K562 (cell line): ENCODE results near the gene RFPL3. TPM values are rescaled to one million over a fixed set of nuclear protein-coding genes. Genes with fewer than 3 reads are reported as not detected.

Experiments used
- ATAC-seq: fragments of 200-7000 bp; cut with Tn5 transposase; 3 replicates; pipeline ENCODE4 v1.9.1; 2020; ENCODE audit warnings: moderate library complexity
- BruUV-seq: library from RNA; stranded (reverse); fragments of 400-500 nt; replicated peaks from 2 replicates; lab custom pipeline; 2021; lab: Mats Ljungman, UMichigan
- CTCF ChIA-PET: fragments of 300-600 bp; formaldehyde crosslinking; extraction: SDS; loops from one replicate; lab custom pipeline; 2021; ENCODE audit warnings: low intra/inter-chr PET ratio; lab: Yijun Ruan, JAX
- POLR2A ChIA-PET: fragments of 300-600, 350-650 bp; sonication (Branson Sonifier 250); formaldehyde crosslinking; extraction: SDS; loops from one replicate; lab custom pipeline; 2021; ENCODE audit warnings: antibody characterized with exemption, inconsistent platforms; lab: Yijun Ruan, JAX
- DNase-seq, 4 experiments: peaks; one replicate each; pipeline versions ENCODE4 v3.0.0 to v3.0.0-alpha.2; 2011 to 2018; ENCODE audit warnings: low spot score in 3 of 4, mixed read lengths in 3 of 4; ENCODE audit errors: extremely low read depth in 1 of 4
- FAIRE-seq: peaks from 2 replicates; lab custom pipeline; 2011; peaks lifted over from hg19 to GRCh38; lab: Jason Lieb, UNC
- H2AFZ ChIP-seq: 2 replicates; pipeline ENCODE4 v1.6.0; 2011; ENCODE audit warnings: low read depth, low read length, control low read depth, inconsistent platforms
- H3K27ac ChIP-seq: fragments of 200-600 bp; 3 replicates; pipeline ENCODE4 v1.8.0; 2011; ENCODE audit warnings: low read depth, mild to moderate bottlenecking, control low read depth, inconsistent platforms, low read length, moderate library complexity, mixed read lengths; ENCODE audit errors: extremely low read depth
- H3K27me3 ChIP-seq, 2 experiments: fragments of 300-600 bp in 1 of 2; 2 replicates in 1 of 2; 3 replicates in 1 of 2; pipeline versions ENCODE4 v1.6.0 to v1.8.0; 2011; ENCODE audit warnings: inconsistent platforms in 2 of 2, low read length in 2 of 2, mild to moderate bottlenecking in 1 of 2, mixed read lengths in 1 of 2, moderate library complexity in 1 of 2; ENCODE audit not compliant: control insufficient read depth in 2 of 2, insufficient read depth in 2 of 2
- H3K36me3 ChIP-seq: fragments of 300-600 bp; 3 replicates; pipeline ENCODE4 v1.8.0; 2011; ENCODE audit warnings: mild to moderate bottlenecking, low read length, inconsistent platforms; ENCODE audit not compliant: control insufficient read depth, insufficient read depth
- H3K4me1 ChIP-seq, 2 experiments: fragments of 200-600 bp in 1 of 2; replicated peaks in 1 of 2; 2 replicates in 1 of 2; 3 replicates in 1 of 2; pipeline versions ENCODE4 v1.5.1 to v1.8.0; 2011; ENCODE audit warnings: inconsistent platforms in 2 of 2, low read length in 2 of 2, mild to moderate bottlenecking in 1 of 2, mixed read lengths in 1 of 2, moderate library complexity in 1 of 2; ENCODE audit not compliant: control insufficient read depth in 2 of 2, insufficient read depth in 2 of 2
- H3K4me2 ChIP-seq: 2 replicates; pipeline ENCODE4 v1.6.1; 2011; ENCODE audit warnings: low read length, control low read depth, inconsistent platforms, mixed read lengths; ENCODE audit not compliant: insufficient read depth
- H3K4me3 ChIP-seq: fragments of 200-600 bp; sonication (generic), shearing (Covaris generic); 2 replicates; pipeline ENCODE4 v1.5.1; 2016; ENCODE audit warnings: control low read depth, inconsistent platforms
- H3K79me2 ChIP-seq: fragments of 200-600 bp; 3 replicates; pipeline ENCODE4 v1.8.0; 2011; ENCODE audit warnings: low read length, inconsistent platforms; ENCODE audit not compliant: control insufficient read depth, insufficient read depth
- H3K9ac ChIP-seq, 2 experiments: 2 replicates each; pipeline versions ENCODE4 v1.6.0 to v1.6.1; 2011; ENCODE audit warnings: low read depth in 2 of 2, low read length in 2 of 2, control low read depth in 1 of 2, inconsistent platforms in 1 of 2, mild to moderate bottlenecking in 1 of 2, mixed read lengths in 1 of 2; ENCODE audit not compliant: insufficient read depth in 1 of 2
- H3K9me1 ChIP-seq: one replicate; pipeline ENCODE4 v1.6.0; 2011; ENCODE audit warnings: inconsistent platforms, mild to moderate bottlenecking, low read length, moderate library complexity; ENCODE audit not compliant: control insufficient read depth, insufficient read depth
- H3K9me3 ChIP-seq: replicated peaks from 2 replicates; pipeline ENCODE4 v1.5.1; 2011; ENCODE audit warnings: low read depth, low read length, inconsistent platforms; ENCODE audit not compliant: control insufficient read depth, insufficient read depth
- H4K20me1 ChIP-seq: replicated peaks from 2 replicates; pipeline ENCODE4 v1.6.1; 2011; ENCODE audit warnings: low read length, inconsistent platforms, mixed read lengths; ENCODE audit not compliant: control insufficient read depth, insufficient read depth
- ASH1L ChIP-seq: fragments of 450-650 bp; IDR thresholded peaks from 2 replicates; pipeline ENCODE4 v1.6.1; 2018; ENCODE audit warnings: borderline replicate concordance, mild to moderate bottlenecking, low read depth; ENCODE audit not compliant: partially characterized antibody
- BRD4 ChIP-seq: fragments of 200-600 bp; sonication (generic); IDR thresholded peaks from 2 replicates; pipeline ENCODE4 v1.6.1; 2017; ENCODE audit warnings: inconsistent platforms
- BRF1 ChIP-seq: IDR thresholded peaks from 3 replicates; pipeline ENCODE4 v1.6.1; 2011; ENCODE audit warnings: borderline replicate concordance, mild to moderate bottlenecking; ENCODE audit not compliant: insufficient read length; ENCODE audit errors: extremely low read depth
- DMBX1 ChIP-seq: fragments of 250-450 bp; sonication (Bioruptor Pico); IDR thresholded peaks from 2 replicates; pipeline ENCODE4 v1.8.0; 2022; ENCODE audit warnings: inconsistent platforms, mild to moderate bottlenecking, moderate library complexity, borderline replicate concordance
- EZH2 ChIP-seq: IDR thresholded peaks from 2 replicates; pipeline ENCODE4 v1.6.1; 2012; ENCODE audit warnings: low read depth, mild to moderate bottlenecking, inconsistent platforms, low read length, borderline replicate concordance
- MED1 ChIP-seq: sonication (generic); formaldehyde crosslinking; IDR thresholded peaks from 2 replicates; pipeline ENCODE4 v1.8.1; 2023; ENCODE audit warnings: missing genetic modification reagents, borderline replicate concordance
- MEF2D ChIP-seq: conservative IDR thresholded peaks from 2 replicates; pipeline ENCODE4 v1.6.1; 2016; ENCODE audit warnings: low read depth, missing genetic modification characterization, missing compliant biosample characterization
- MIER1 ChIP-seq: fragments of 450-650 bp; IDR thresholded peaks from 2 replicates; pipeline ENCODE4 v1.6.1; 2016; ENCODE audit warnings: antibody characterized with exemption, mild to moderate bottlenecking, low read depth
- MTA1 ChIP-seq: fragments of 450-650 bp; IDR thresholded peaks from 2 replicates; pipeline ENCODE4 v1.6.1; 2017; ENCODE audit warnings: borderline replicate concordance
- RB1 ChIP-seq: fragments of 450-650 bp; IDR thresholded peaks from 2 replicates; pipeline ENCODE4 v1.6.1; 2017; ENCODE audit warnings: low read depth, mild to moderate bottlenecking
- RBM17 ChIP-seq: fragments of 200-400 bp; formaldehyde crosslinking; IDR thresholded peaks from 2 replicates; pipeline ENCODE4 v1.6.1; 2017; ENCODE audit warnings: low read depth, mild to moderate bottlenecking, low read length, borderline replicate concordance
- RBM25 ChIP-seq: fragments of 200-400 bp; formaldehyde crosslinking; IDR thresholded peaks from 2 replicates; pipeline ENCODE4 v1.6.1; 2018; ENCODE audit warnings: low read length, low read depth, moderate library complexity; ENCODE audit not compliant: severe bottlenecking
- SRSF3 ChIP-seq: fragments of 200-400 bp; formaldehyde crosslinking; IDR thresholded peaks from 2 replicates; pipeline ENCODE4 v1.6.1; 2016; ENCODE audit warnings: mild to moderate bottlenecking, low read length, moderate library complexity; ENCODE audit not compliant: insufficient read depth
- ZNF583 ChIP-seq: fragments of 250-450 bp; sonication (Bioruptor Pico); IDR thresholded peaks from 2 replicates; pipeline ENCODE4 v1.4.0; 2020
- ZNF77 ChIP-seq: fragments of 250-450 bp; sonication (Bioruptor Pico); IDR thresholded peaks from 2 replicates; pipeline ENCODE4 v1.5.0; 2020
- WGBS: fragments of 100-300 bp; shearing (Covaris generic); methylation state at CpG from one replicate; pipeline ENCODE4 v1.1.6; 2016; ENCODE audit warnings: low coverage, mixed read lengths; ENCODE audit not compliant: insufficient coverage; ENCODE audit errors: missing lambda C conversion rate; 5-methylcytosine and 5-hydroxymethylcytosine counted together
- in situ Hi-C: fragments of 300-500 bp; cut with MboI; formaldehyde crosslinking; loops from 4 replicates; pipeline ENCODE4 v1.15.0; 2018; ENCODE audit warnings: inconsistent platforms, mixed read lengths
- intact Hi-C: fragments of 100-400 bp; cut with micrococcal nuclease; formaldehyde crosslinking; loops from 2 replicates; pipeline ENCODE4 v1.14.2; 2022
- polyA plus RNA-seq, 8 experiments: library from polyadenylated mRNA; depleted of rRNA in 4 of 8; stranded (reverse) in 5 of 8; unstranded in 3 of 8; fragments of >200 nt; fragmentation: Nextera tagmentation in 2 of 8; fragmentation: Illumina TruSeq in 1 of 8; extraction: Ambion mirVana in 2 of 8; extraction: Trizol in 1 of 8; gene quantifications; 2 replicates each; pipeline versions ENCODE4 v1.2.1 to v1.2.3, GENCODE V29; 2011 to 2014; ENCODE audit warnings: inconsistent platforms in 1 of 8, missing spikeins in 1 of 8
- total RNA-seq, 7 experiments: library from RNA; depleted of rRNA in 6 of 7; stranded (reverse); fragments of >200 nt in 6 of 7; fragmentation: Illumina TruSeq in 2 of 7; extraction: Trizol in 2 of 7; gene quantifications; 2 replicates each; pipeline versions ENCODE4 v1.2.1 to v1.2.3, GENCODE V29; 2011 to 2021; ENCODE audit warnings: low replicate concordance in 1 of 7

The RFPL3 gene
- total and polyA plus RNA-seq, 9 of the 15 experiments (the other 6 are each of a cell fraction or from before 2014, with no cell fraction given) = not detected

- no peak for ATAC-seq
- Histone ChIP-seq H3K9ac (no peak overlapping the region), H3K4me2 (no peak overlapping the region), H2AFZ (no peak overlapping the region), H4K20me1 (no peaks in the 10 kb centered on the region), H3K4me1 (no peaks in the 10 kb centered on the region), H3K9me3 (no peaks in the 10 kb centered on the region), H3K27ac (no peak overlapping the region), H3K36me3 (no peaks in the 10 kb centered on the region), H3K79me2 (no peaks in the 10 kb centered on the region), H3K9me1 (no peaks in the 10 kb centered on the region), H3K27me3 (peaks cover 15 to 46% of the 10 kb centered on the region in 2 experiments; a peak in 4 of 5 replicates), H3K4me3 (no peak overlapping the region)
- ChIA-PET CTCF (no interaction called here), POLR2A (no interaction called here)
- no TSS peak for BruUV-seq
- TF ChIP-seq MTA1 (no peak), RBM25 (peak; percentile 26), ZNF583 (CRISPR knock-in tag) (no peak)
- no peak for DNase-seq
- in situ Hi-C loops = no loop called here
- WGBS = 3% methylated on average over 17 of the region's 23 CpGs
- intact Hi-C loops = no loop called here
- no peak for FAIRE-seq
Measured at GRCh38 chr22:32339190-32340012, 18.3 kb upstream of the RFPL3 start.

GRCh38 chr22:32340411-32340810, 17.3 kb upstream of the RFPL3 start:
- FAIRE-seq (no peak), ATAC-seq (no peak)
- CTCF ChIA-PET = no interaction called here
- TF ChIP-seq MEF2D = no peak
- no peak for TF ChIP-seq ZNF77 (CRISPR knock-in tag)
- no peak for TF ChIP-seq ASH1L
- no peak for TF ChIP-seq EZH2
- TF ChIP-seq BRD4 = no peak
- no peak for TF ChIP-seq RB1
- TF ChIP-seq RBM17 = no peak
- TF ChIP-seq MIER1 = no peak
- no peak for TF ChIP-seq DMBX1 (CRISPR knock-in tag)
- no peak for TF ChIP-seq BRF1
- no peak for TF ChIP-seq MED1 (CRISPR knock-in tag)
- no peak for TF ChIP-seq SRSF3

More at GRCh38 chr22:32340411-32340810, 17.3 kb upstream of the RFPL3 start:
- Histone ChIP-seq H3K9me1 (no peaks in the 10 kb centered on the region), H2AFZ (no peak overlapping the region), H3K4me3 (no peak overlapping the region), H3K9ac (no peak overlapping the region), H3K9me3 (no peaks in the 10 kb centered on the region), H3K27ac (no peak overlapping the region), H3K79me2 (no peaks in the 10 kb centered on the region), H3K27me3 (peaks cover 15 to 36% of the 10 kb centered on the region in 2 experiments; a peak in 4 of 5 replicates), H3K4me2 (no peak overlapping the region), H3K36me3 (no peaks in the 10 kb centered on the region), H4K20me1 (no peaks in the 10 kb centered on the region), H3K4me1 (no peaks in the 10 kb centered on the region)
- no peak for DNase-seq
- WGBS = 0% methylated on average over 9 of the region's 11 CpGs
- in situ Hi-C loops (no loop called here), intact Hi-C loops (no loop called here)
- POLR2A ChIA-PET = interaction anchor here (0.6 kb wide), 1 partner anchor 12 kb away, joined by 3 read pairs; no protein-coding TSS in a partner anchor
- BruUV-seq = no TSS peak
